HEK293 (cell line): ENCODE measurements around the gene NGB.

Experiments
- CTCF ChIA-PET: fragments of 350-600 bp; formaldehyde crosslinking; extraction: SDS; loops from one replicate; lab custom pipeline; 2021; ENCODE audit warnings: antibody characterized with exemption; lab: Yijun Ruan, JAX
- POLR2A ChIA-PET: fragments of 300-600 bp; formaldehyde crosslinking; extraction: SDS; loops from one replicate; lab custom pipeline; 2020; ENCODE audit warnings: antibody characterized with exemption, inconsistent platforms; lab: Yijun Ruan, JAX
- H3K27ac ChIP-seq: fragments of 200-500 bp; sonication (Bioruptor generic); 2 replicates; pipeline ENCODE4 v1.5.1; 2014; ENCODE audit warnings: low read depth, low read length, control low read depth, inconsistent platforms; ENCODE audit errors: extremely low read depth
- H3K36me3 ChIP-seq, 2 experiments: fragments of 200-500 bp in 1 of 2; sonication (Bioruptor generic) in 1 of 2; 1 replicate in 1 of 2; 2 replicates in 1 of 2; pipeline ENCODE4 v1.5.1; 2014 to 2017; ENCODE audit warnings: inconsistent platforms in 2 of 2, low read length in 2 of 2; ENCODE audit not compliant: control insufficient read depth in 2 of 2, insufficient read depth in 1 of 2
- H3K4me1 ChIP-seq: fragments of 200-500 bp; sonication (Bioruptor generic); 2 replicates; pipeline ENCODE4 v1.5.1; 2014; ENCODE audit warnings: mild to moderate bottlenecking, low read length, inconsistent platforms; ENCODE audit not compliant: control insufficient read depth, insufficient read depth
- H3K4me3 ChIP-seq: 2 replicates; pipeline ENCODE4 v1.5.1; 2011; ENCODE audit warnings: low read depth, mild to moderate bottlenecking, control low read depth, low read length, moderate library complexity
- H3K9me3 ChIP-seq: fragments of 200-500 bp; sonication (Bioruptor generic); 2 replicates; pipeline ENCODE4 v1.5.1; 2014; ENCODE audit warnings: low read depth, low read length, inconsistent platforms; ENCODE audit not compliant: control insufficient read depth, insufficient read depth
- EGR2 ChIP-seq: fragments of 450-650 bp; formaldehyde crosslinking; IDR thresholded peaks from 2 replicates; pipeline ENCODE4 v1.5.1; 2016; ENCODE audit warnings: low read depth, missing biosample characterization, missing genetic modification characterization
- GLIS1 ChIP-seq: fragments of 450-650 bp; formaldehyde crosslinking; IDR thresholded peaks from 2 replicates; pipeline ENCODE4 v1.5.1; 2016; ENCODE audit warnings: missing biosample characterization, missing genetic modification characterization
- PATZ1 ChIP-seq: fragments of 450-650 bp; formaldehyde crosslinking; IDR thresholded peaks from 2 replicates; pipeline ENCODE4 v1.5.1; 2016; ENCODE audit warnings: missing biosample characterization, missing genetic modification characterization
- ZBTB6 ChIP-seq: fragments of 450-650 bp; formaldehyde crosslinking; IDR thresholded peaks from 2 replicates; pipeline ENCODE4 v1.5.1; 2017; ENCODE audit warnings: missing biosample characterization, missing genetic modification characterization
- ZFHX2 ChIP-seq: fragments of 450-650 bp; formaldehyde crosslinking; conservative IDR thresholded peaks from 2 replicates; pipeline ENCODE4 v1.5.1; 2016; ENCODE audit warnings: missing biosample characterization, missing genetic modification characterization
- ZFP69B ChIP-seq: fragments of 450-650 bp; formaldehyde crosslinking; IDR thresholded peaks from 2 replicates; pipeline ENCODE4 v1.5.1; 2016; ENCODE audit warnings: missing biosample characterization, missing genetic modification characterization
- ZNF19 ChIP-seq: fragments of 450-650 bp; formaldehyde crosslinking; IDR thresholded peaks from 2 replicates; pipeline ENCODE4; 2016; ENCODE audit warnings: missing biosample characterization, missing genetic modification characterization, low read depth
- ZNF211 ChIP-seq: fragments of 450-650 bp; formaldehyde crosslinking; IDR thresholded peaks from 2 replicates; pipeline ENCODE4 v1.5.1; 2016; ENCODE audit warnings: low read depth, missing biosample characterization, missing genetic modification characterization
- ZNF558 ChIP-seq: fragments of 450-650 bp; formaldehyde crosslinking; IDR thresholded peaks from 2 replicates; pipeline ENCODE4 v1.5.1; 2016; ENCODE audit warnings: missing biosample characterization, missing genetic modification characterization
- ZNF843 ChIP-seq: fragments of 450-650 bp; formaldehyde crosslinking; IDR thresholded peaks from 2 replicates; pipeline ENCODE4 v1.5.1; 2016; ENCODE audit warnings: missing biosample characterization, missing genetic modification characterization
- TF ChIP-seq, protein P1 (sequence below): fragments of 450-650 bp; formaldehyde crosslinking; IDR thresholded peaks from 2 replicates; pipeline ENCODE4 v1.5.1; 2016; ENCODE audit warnings: missing biosample characterization, missing genetic modification characterization
- TF ChIP-seq, protein P2 (sequence below): fragments of 450-650 bp; formaldehyde crosslinking; IDR thresholded peaks from 2 replicates; pipeline ENCODE4 v1.5.1; 2016; ENCODE audit warnings: missing biosample characterization, missing genetic modification characterization

Gene NGB

DNA sequence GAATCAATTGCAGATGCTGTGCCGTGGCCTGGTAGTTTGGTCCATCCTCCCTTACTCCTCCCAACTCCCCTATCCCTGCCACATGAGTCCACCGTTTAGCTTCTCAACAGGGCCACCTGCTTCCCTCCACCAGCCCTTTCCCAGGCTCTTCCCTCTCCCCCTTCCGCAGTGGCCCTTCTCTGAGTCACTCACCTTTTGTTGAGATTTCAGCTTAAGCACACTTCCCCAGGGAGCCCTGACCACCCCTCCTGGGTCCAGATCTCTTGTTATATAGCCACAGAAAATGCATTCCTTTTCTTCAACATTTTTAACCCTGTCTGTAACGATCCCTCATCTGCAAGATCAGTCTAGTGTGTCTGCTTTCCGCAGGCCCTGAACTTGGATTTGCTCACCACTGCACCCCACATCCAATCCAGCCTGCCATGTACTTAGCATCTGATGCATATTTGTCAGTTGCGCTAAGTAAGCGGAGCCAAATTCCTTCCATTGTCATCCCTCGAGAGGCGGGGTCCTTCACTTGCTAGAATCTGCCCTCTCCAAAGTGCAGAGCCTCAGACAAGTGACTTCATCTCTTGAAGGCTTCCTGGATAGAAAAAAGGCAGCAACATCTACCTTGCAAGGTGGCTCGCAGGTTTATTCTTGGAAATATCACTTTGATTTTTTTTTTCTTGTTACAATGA lies 48.3 kb downstream of the NGB start (continued):
- TF ChIP-seq, protein P1, sequence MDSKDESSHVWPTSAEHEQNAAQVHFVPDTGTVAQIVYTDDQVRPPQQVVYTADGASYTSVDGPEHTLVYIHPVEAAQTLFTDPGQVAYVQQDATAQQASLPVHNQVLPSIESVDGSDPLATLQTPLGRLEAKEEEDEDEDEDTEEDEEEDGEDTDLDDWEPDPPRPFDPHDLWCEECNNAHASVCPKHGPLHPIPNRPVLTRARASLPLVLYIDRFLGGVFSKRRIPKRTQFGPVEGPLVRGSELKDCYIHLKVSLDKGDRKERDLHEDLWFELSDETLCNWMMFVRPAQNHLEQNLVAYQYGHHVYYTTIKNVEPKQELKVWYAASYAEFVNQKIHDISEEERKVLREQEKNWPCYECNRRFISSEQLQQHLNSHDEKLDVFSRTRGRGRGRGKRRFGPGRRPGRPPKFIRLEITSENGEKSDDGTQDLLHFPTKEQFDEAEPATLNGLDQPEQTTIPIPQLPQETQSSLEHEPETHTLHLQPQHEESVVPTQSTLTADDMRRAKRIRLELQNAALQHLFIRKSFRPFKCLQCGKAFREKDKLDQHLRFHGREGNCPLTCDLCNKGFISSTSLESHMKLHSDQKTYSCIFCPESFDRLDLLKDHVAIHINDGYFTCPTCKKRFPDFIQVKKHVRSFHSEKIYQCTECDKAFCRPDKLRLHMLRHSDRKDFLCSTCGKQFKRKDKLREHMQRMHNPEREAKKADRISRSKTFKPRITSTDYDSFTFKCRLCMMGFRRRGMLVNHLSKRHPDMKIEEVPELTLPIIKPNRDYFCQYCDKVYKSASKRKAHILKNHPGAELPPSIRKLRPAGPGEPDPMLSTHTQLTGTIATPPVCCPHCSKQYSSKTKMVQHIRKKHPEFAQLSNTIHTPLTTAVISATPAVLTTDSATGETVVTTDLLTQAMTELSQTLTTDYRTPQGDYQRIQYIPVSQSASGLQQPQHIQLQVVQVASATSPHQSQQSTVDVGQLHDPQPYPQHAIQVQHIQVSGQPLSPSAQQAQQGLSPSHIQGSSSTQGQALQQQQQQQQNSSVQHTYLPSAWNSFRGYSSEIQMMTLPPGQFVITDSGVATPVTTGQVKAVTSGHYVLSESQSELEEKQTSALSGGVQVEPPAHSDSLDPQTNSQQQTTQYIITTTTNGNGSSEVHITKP (tag by site-specific recombination), result no peak
- TF ChIP-seq ZNF558 (tag by site-specific recombination) (no peak), GLIS1 (tag by site-specific recombination) (no peak), ZNF211 (tag by site-specific recombination) (no peak), ZFP69B (no peak)

DNA sequence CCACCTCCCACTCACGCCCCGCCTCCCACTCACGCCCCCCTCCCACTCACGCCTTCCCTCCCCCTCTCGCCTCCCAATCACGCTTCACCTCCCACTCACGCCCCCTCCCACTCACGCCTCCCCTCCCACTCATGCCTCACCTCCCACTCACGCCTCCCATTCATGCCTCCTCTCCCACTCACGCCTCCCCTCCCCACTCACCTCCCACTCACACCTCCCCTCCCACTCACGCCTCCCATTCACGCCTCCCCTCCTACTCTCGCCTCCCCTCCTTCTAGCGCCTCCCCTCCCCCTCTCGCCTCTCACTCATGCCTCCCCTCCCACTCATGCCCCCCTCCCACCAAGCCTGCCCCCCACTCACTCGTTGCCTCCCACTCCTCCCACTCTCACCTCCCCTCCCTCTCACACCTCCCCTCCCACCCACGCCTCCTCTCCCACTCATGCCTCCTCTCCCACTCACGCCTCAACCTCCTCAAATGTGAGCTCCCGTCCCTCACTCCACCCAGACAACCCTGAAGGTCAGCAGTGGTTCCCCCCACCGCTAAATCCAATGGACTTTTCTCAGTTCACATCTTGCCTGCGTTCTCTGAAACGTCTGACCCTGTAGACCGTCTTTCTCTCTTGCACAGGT lies 49.6 kb downstream of the NGB start:
- H3K4me3 ChIP-seq, result no peak overlapping the region
- no peaks in the 10 kb centered on the region for H3K4me1 ChIP-seq
- ChIA-PET CTCF (interaction anchor here (1.6 kb wide), 1 partner anchor 8 kb away, joined by 7 read pairs; no protein-coding TSS in a partner anchor), POLR2A (no interaction called here)
- no peaks in the 10 kb centered on the region for H3K9me3 ChIP-seq
- TF ChIP-seq EGR2 (tag by site-specific recombination) (peak; percentile 90), ZNF19 (tag by site-specific recombination) (no peak), PATZ1 (tag by site-specific recombination) (no peak), ZBTB6 (no peak), ZNF843 (tag by site-specific recombination) (no peak), ZFHX2 (tag by site-specific recombination) (peak; percentile 94)
- TF ChIP-seq, protein P2, sequence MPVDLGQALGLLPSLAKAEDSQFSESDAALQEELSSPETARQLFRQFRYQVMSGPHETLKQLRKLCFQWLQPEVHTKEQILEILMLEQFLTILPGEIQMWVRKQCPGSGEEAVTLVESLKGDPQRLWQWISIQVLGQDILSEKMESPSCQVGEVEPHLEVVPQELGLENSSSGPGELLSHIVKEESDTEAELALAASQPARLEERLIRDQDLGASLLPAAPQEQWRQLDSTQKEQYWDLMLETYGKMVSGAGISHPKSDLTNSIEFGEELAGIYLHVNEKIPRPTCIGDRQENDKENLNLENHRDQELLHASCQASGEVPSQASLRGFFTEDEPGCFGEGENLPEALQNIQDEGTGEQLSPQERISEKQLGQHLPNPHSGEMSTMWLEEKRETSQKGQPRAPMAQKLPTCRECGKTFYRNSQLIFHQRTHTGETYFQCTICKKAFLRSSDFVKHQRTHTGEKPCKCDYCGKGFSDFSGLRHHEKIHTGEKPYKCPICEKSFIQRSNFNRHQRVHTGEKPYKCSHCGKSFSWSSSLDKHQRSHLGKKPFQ (tag by site-specific recombination), result 0 out of 2 replicates have a peak, but pooled peaks have one; percentile 35
- no peaks in the 10 kb centered on the region for H3K36me3 ChIP-seq
- H3K27ac ChIP-seq, result no peak overlapping the region
